HG03521 (cell line): ENCODE measurements around the gene FGF12.

ENCODE experiments used
- ATAC-seq: cut with Tn5 transposase; IDR thresholded peaks from one replicate; pipeline ENCODE4 v1.9.1; 2021; ENCODE audit warnings: mild to moderate bottlenecking, moderate library complexity; ENCODE audit not compliant: unreplicated experiment

The FGF12 gene

GRCh38 chr3:192365571-192365970 is 361.8 kb downstream of the FGF12 start:
- ATAC-seq, result no peak

DNA sequence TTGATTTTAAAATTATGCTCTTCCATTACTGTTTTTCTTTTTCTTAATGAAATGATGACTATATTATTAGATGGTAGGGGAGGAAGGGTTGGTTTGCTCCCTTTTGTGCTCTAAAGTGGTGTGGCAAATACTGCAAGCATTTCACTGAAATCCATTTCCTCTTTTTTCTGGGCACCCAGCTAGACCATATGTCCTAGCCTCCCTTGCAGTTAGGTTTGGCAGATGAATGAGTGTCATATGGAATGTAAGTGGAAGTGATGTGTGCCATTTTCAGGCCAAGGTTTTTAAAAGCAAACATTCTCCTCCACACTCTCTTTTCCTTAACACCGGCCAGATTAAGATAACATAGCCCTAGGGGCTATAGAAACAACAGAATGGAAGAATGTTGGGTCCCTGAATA is 363.0 kb downstream of the FGF12 start:
- no peak for ATAC-seq

- ATAC-seq, result no peak
Observed at GRCh38 chr3:192354687-192355086, 372.7 kb downstream of the FGF12 start.

- ATAC-seq, result no peak
Observed at GRCh38 chr3:192352142-192352541, 375.2 kb downstream of the FGF12 start.

- ATAC-seq, result no peak
Observed at GRCh38 chr3:192351441-192351840, 375.9 kb downstream of the FGF12 start.

- no peak for ATAC-seq
Observed at GRCh38 chr3:192340031-192340430, 387.3 kb downstream of the FGF12 start.

DNA sequence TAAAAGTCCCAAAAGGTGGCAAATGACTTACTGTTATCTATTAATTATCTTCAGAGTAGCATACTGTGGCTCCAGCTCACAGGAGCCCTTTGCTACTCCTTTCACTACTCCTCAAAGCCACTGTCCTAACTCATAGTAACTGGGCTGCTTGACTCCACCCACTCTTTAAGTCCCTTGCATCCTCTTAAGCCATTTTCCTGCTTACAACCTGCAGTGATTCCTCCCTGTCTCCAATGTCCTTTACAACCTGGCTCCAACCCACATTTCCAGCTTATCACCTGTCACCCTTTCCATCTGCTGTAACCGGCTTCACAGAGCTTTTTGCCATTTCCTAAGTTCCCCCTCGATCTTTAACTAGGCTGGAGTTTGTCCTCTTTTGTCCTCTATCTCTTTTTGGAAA is 388.1 kb downstream of the FGF12 start:
- no peak for ATAC-seq

- ATAC-seq, result no peak
Observed at GRCh38 chr3:192336286-192336685, 391.1 kb downstream of the FGF12 start.

DNA sequence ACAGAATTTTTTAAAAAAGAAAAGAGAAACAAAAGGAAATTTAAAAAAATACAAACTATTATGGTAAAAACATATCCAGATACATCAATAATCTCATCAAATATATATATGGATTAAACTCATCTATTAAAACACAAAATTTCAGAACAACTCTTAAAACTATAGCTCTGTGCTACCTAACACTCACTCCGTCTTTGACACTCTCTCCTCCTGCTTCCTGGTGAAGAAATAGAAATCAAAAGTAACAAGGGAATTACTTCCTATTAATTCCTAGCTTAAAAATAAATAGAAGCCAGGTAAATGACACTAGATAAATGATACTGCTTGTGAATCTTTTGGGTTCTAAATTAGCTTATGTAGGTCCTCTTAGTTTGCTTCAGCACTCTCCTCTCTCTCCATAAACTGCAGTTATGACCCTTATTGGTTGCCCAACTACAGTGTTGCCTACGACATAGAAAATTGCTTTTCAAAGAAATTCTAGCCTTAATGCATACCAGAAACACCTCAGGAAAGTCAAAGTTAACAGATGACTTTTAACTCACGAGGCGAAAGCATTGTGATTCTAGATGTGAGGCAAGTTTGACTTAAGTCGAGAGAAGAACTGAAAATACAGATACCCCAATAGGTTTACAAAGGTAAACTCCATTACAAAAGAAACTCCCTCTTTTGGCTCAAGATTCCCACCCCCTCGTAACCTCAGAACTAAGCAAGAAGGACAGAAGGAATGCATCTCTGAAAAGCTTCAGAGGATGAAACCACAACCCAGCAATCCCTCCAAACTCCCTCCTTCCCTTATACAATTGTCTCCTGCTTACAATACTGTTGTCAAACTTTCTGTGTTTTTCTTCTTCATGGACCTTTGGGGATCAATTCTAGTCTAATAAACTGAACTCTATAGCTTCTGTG is 394.7 kb downstream of the FGF12 start:
- no peak for ATAC-seq

GRCh38 chr3:192331749-192332385 is 395.5 kb downstream of the FGF12 start:
- ATAC-seq, result no peak

DNA sequence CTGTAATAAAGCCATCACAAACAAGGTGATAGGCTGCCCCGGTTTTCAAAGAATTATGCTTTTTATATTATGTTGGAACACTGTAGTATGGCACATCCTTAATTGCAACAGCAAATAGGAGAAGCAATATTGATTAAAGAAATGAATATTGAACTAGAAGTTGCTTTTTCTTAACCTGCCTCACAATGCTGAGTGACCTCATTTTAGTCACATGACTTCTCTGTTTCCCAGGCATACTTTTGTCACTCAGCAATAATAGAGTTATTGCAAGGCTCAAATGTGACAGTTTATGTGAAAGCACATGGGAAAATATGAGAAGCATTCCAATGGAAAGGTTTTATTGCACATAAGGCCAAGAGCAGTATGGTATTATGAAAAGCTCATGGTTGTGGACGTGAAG is 400.7 kb downstream of the FGF12 start:
- ATAC-seq, result no peak

GRCh38 chr3:192317564-192317963 is 409.8 kb downstream of the FGF12 start:
- no peak for ATAC-seq

DNA sequence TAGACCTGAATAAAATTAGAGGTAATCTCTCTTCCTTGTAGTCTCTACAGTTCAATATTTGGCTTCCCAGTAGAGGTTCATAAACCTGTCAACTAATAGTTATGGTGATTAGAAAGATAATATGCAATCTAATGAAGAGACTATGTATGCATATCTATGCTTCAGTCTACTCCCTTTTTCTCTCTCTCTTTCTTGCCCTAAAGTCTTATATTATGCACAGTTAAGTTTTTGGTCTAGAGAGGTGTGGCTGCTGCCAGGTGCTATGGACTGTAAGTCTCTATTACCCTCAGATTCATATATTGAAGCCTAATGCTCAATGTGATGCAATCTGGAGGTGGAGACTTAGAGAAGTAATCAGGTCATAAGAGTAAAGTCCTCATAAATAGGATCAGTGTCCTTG is 413.7 kb downstream of the FGF12 start:
- no peak for ATAC-seq

GRCh38 chr3:192307631-192308030 is 419.7 kb downstream of the FGF12 start:
- ATAC-seq, result no peak

DNA sequence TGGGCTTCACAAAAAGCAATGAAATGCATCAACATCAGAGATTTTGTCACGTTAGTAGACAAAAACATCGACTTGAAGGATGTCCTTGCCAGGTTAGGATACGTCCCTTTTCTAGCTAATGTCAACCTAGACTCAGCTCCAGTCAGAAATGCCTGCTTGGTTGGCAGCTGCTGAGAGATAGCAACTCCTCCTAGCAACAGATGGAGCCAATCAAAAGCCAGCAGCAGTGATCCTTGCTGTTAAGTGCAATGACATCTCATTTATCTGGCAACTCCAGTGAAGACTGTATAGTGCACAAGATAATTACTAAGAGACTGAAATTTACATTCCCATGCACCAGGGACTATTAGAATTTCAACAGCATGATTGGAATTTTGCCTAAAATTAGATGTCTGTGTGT is 424.1 kb downstream of the FGF12 start:
- no peak for ATAC-seq

DNA sequence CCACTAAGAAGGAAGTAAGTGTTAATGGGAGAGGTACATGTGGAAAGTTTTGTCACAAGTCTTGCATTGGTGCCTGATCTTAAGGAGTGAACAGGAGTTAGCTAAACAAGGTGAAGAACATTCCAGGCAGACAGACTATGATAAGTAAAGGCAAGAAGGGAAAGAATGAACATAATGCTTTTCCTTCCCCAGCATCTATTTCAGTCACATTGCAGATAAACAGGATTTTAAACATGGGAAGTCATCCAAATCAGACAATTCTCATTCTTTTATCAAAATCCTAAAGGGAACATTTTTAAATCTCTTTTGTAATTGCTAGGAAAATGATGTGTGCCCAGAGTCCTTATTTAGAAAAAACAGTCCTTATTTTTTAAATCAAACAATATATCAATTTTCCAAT is 424.6 kb downstream of the FGF12 start:
- ATAC-seq, result no peak

- no peak for ATAC-seq
Observed at GRCh38 chr3:192299921-192300320, 427.4 kb downstream of the FGF12 start.

GRCh38 chr3:192296845-192297244 is 430.5 kb downstream of the FGF12 start:
- no peak for ATAC-seq

DNA sequence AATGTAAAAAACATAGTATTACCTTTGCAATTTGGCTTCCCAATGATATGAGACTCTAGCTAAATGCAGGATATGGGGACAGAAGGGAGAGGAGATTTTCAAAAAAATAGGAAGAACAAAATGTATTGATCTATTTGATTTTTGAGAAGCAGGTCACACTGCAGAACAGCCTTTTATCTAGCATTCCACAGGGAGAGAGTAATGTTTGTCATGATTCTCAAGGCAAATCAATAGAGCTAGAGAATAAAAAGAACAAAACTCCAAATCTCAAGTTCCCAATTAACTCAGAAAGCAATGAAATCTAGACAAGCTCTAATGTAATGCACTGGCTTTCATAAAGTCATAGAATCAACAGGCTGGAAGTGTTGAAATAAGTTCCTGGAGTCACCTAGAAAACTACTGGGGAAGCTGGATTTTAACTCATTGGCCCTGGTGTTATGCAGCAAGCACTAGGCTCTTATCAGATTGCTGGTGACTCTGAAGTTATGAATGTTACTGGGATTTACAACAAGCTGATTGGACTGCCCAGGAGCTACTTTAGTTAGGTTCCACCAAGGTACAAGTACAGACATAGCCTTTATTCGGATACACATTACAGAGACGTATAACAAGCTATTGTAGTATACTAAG is 442.8 kb downstream of the FGF12 start:
- ATAC-seq, result no peak

DNA sequence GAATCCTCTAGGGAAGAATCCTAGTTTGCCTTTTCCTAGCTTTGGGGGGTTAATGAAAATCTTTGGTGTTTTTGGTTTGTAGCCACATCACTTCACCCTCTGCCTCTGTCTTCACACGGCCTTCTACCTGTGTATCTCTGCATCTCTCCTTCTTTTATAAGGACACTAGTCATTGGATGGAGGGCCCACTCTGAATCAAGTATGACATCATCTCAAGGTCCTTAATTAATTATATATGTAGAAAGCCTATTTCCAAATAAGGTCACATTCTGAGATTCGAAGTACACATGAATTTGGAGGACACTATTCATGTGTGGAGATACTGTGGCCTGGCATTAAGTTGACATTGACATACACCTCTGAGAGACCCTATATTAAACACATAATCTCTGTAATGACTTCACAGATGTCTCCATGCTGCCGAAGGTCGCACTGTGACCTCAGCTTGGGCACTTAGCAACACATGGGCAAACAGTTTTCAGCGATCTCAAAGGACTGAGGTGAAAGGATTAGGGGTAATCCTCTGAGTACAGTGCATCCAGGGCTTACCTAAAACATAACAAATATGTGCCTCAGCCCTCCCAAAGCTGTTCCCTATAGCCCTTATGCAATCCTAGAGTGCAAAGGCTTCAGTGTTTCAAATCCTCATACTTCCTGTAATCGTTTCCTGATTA is 446.0 kb downstream of the FGF12 start:
- no peak for ATAC-seq

DNA sequence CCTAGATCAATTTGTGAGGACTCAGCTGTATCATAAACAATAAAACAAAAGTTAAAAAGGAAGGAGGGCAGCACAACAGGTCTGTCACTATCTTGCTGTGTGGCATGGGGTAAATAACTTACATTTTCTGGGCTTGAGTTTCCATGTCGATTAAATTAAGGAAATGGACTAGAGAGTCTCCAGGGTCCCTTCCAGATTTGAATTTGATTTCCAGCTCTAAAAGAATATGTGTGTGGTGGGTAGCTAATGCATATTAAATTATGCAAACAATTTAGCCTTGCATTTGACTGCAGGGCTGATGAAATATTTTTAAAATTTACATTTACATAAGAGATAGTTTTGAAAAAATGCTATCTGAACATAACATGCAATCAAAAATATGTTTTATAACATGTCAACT is 447.7 kb downstream of the FGF12 start:
- ATAC-seq, result no peak
